GM04504 (cell line): Measurements from ENCODE around the gene GPR4.
"Not testable (repeated sequence)": the region's sequence is repeated elsewhere in the genome, so short reads cannot be mapped to it uniquely, and the experiment has no call there.

Source experiments
- DNase-seq: peaks from one replicate; pipeline ENCODE4 v3.0.0-alpha.2; 2012; ENCODE audit warnings: low read depth

GPR4 gene

DNA sequence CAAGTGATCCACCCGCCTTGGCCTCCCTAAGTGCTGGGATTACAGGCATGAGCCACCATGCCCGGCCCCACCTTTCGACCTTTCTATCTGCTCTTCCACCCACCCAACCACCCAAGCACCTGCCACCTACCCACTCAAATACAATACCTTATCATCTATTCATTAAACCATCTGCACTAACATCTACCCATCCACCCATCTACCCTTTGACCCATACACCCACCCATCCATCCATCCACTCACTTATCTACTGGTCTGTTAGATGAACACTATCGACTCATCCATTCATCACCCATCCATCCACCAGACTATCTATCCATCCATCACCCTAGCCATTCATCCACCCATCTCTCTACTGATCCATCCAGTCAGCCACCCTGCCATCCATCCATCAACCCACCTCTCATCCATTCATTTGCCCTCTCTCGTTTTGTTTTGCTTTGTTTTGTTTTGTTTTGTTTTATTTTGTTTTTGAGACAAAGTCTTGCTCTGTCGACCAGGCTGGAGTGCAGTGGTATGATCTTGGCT, 20.0 kb upstream of the GPR4 start:
- no peak for DNase-seq

DNA sequence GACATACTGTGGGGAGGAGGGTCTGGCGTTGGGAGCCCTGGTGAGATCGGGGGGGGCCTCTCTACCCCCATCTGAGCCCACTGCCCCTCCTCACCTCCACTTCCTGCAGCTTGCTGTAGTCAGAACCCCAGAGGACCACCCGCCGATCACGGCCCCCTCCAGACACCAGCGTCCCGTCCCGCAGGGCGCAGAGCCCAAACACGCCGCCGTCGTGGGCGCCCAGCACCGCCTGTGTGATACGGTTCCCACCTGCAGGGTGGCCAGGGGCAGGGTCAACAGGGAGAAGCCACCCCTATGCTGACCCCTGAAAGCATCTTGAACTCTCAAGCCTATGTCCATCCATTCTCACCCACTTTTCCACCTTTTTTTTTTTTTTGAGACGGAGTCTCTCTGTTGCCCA, 19.4 kb upstream of the GPR4 start:
- no peak for DNase-seq

DNA sequence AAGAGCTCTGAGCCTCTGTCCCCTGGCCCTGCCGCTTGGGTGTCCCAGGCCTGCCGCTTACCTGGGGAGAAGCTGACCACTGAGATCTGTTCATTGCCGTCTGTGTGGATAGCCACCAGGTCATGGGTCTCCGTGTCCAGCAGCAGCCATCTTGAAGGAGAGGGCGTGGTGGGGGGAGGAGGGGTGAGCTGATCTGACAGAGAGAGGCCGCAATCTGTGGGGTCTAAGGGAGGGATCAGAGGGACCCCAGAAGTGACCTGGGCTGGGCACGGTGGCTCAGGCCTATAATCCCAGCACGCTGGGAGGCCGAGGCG, 14.6 kb upstream of the GPR4 start:
- no peak for DNase-seq

DNA sequence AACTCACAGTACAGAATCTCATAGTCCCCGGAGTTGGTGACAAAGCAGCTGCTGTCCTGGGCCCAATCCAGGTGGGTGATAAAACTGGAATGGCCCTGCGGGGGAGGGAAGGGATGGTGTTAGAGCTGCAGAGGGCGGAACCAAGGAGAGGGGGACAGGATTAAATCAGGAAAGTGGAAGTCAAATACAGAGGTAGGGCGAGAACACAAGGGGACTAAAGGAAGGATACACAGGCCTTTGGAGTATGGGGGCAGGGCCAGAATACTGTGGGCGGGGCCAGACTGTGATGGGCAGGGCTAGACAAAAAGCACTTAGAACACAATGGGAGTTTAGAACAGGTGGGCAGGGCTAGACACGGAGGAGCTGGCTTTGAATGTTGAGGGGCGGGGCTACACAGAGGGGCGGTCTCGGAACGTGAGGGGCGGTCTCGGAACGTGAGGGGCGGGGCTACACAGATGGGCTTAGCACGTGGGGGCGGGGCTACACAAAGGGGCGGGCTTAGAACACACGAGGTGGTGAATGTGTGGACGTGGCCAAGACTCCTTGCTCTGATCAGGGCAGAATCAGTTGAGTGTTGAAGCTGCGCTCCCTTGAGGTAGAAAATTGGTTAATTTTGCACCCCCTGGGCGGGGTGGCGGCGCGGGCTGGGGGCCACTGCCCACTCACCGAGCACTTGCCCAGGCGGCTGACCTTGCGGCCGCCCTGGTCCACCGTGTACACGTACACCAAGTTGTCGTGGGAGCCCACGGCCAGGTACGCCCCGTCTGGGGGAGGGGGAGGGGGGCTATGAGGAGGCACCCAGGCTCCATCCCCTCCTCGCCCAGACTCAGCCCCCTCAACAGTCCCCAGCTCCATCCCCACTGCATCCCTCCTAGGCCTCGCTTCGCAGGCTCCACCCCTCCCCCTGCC, 14.0 kb upstream of the GPR4 start:
- DNase-seq: peak; percentile 38

DNA sequence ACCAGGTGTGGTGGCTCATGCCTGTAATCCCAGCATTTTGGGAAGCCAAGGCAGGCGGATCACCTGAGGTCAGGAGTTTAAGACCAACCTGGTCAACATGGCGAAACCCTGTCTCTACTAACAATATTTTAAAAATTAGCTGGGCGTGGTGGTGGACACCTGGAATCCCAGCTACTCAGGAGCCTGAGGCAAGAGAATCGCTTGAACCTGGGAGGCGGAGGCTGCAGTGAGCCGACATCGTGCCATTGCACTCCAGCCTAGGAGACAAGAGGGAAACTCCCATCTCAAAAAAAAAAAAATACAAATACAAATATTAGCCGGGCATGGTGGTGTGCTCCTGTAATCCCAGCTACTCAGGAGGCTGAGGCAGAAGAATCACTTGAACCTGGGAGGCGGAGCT, 13.0 kb upstream of the GPR4 start:
- not testable (repeated sequence) for DNase-seq

DNA sequence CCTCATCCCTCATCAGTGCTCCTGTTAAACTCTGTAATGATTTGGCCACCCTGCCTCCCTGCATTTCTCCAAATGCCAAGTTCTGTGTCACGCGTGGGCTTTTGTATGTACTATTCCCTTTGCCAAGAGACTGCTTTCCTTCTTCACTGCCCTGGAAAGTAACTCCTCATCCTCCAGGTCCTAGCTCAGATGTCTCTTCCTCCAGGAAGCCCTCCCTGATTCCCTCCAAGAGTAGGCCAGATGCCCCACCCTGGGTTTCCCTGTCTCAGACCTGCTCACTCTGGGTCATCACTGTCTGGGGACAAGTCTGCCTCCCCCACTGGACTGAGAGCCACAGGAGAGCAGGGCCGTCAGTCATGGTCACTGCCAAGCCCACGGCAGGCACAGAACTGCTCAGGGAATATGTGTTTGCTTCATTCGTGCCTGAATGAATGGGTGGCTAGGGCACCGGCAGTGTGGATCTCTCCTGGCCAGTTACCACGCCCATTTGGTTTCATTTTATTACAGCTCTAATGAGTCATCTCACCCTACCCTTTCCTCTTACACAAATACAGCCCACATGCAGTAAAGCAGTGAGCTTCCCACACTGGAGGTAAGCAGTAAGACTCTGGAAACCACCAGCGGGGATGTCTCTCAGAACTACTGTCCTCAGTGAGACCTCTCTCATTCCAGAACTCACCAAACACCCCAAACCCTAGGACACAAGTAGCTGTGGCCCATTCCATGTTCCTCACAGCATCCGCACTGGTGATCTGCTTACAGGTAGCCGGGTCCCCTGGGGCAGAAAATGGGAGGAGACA, 12.1 kb upstream of the GPR4 start:
- peak; percentile 87 for DNase-seq

DNA sequence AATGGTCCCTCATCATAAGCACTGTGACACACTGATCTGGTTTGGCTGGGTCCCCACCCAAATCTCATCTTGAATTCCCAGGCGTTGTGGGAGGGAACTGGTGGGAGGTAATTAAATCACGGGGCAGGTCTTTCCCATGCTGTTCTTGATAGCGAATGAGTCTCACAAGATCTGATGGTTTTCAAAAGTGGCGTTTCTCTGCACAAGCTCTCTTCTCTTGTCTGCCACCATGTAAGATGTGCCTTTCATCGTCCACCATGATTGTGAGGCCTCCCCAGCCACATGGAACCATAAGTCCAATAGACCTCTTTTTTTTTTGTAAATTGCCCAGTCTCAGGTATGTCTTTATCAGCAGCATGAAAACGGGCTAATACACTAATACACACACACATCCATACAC, 6.9 kb upstream of the GPR4 start:
- no peak for DNase-seq

DNA sequence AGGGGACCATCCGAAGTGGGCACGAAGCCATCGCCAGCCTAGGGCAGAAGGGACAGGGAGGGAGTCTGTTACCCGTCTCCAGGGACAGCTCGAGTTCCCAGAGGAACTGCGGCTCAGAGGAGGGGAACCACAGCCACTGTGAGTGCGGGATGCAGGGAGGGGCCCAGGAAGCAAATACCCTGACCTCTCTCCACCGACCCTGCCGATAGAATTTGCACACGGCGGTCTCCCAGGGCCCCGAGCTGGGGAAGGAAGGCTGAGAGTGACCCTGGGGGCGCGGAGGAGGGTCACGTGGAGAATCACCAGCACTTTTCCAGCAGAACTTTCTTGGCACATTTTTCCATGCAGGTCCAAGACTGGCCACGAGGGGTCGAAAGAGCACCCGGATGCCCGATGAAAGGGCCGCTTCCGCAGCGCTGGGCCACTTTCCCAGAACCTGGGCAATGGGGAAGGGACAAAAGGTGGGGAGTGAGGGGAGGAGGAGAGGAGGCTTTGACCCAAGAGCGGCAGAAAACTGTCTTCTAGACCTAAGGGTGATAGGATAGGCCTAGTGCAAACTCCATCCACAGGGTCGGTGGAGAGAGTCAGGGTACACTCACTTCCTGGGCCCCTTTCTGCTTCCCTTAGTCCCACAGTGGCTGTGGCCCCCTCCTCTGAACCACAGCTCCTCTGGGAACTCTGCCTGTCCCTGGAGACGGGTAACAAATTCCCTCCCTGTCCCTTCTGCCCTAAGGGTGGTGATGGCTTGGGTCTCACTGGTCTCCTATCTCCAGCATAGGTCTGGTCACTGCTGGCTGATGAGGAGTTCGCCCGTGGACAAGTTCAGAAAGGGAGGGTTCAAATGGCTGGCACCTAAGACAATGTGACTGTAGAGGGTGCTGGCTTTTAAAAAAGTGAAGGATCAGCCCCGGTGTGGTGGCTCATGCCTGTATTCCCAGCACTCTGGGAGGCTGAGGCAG, 5.3 kb upstream of the GPR4 start:
- peak; percentile 32 for DNase-seq

DNA sequence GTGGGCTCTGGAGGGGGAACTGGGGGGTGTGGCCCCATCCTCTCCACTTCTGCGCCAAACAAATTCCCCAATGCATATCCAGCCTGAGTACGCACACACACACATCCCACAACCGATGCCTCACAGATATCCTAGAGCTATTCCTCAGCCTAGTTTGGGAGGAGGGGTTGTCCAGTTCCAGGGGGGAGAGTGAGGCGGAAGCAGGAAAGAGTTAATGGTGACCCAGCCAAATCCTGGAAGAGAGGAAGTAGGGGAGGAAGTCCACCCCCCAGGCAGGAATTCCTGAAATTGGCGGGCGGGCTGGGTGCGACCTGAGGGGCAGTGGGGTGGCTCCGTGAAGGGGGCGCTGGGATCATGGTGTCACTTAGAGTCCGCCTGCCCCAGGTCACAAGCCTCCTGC, 897 bp downstream of the GPR4 start:
- DNase-seq: no peak

DNA sequence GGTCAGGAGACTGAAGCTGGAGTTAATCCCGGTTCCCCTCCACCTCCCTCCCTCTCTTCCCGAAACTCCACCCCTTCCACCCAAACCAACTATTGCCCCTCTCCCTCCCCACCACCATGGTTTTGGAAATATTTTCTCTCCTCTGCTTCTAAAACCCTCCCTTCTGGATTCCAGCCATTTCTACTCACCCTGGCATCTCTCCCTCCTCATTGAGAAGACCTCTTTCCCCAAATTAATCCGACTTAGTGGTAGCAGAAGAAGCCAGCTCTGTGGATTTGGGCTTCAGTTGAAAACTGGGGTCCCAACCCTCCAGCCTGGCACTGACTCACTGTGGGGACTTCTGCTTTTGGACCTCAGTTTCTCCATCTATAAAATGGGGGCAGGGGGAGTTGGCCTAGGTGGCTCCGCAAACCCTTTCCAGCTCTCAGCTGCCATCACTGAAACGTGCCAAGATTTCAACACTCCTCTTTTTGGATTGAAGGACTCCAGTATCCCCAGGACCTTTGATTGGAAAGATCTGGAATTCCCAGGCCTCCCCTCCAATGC, 1.6 kb downstream of the GPR4 start:
- no peak for DNase-seq

DNA sequence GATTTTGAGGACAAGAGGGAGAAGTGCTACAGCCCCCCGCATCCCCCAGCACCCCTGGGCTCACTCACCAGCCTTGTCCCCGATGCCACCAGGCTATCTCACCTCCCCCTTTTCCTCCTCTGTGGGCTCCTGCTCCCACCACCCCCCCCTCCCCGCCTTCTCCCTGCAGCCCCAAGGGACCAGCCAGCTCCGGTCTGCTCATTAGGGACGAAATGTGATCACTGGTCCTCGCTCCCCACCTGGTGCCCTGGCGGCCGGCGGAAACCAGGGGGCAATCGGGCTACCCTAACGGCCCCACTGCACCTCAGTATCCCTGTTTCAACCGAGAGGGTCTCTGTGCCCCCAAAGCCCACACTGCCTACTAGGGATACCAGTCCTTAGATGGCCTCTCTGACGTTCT, 2.7 kb downstream of the GPR4 start:
- DNase-seq: no peak

DNA sequence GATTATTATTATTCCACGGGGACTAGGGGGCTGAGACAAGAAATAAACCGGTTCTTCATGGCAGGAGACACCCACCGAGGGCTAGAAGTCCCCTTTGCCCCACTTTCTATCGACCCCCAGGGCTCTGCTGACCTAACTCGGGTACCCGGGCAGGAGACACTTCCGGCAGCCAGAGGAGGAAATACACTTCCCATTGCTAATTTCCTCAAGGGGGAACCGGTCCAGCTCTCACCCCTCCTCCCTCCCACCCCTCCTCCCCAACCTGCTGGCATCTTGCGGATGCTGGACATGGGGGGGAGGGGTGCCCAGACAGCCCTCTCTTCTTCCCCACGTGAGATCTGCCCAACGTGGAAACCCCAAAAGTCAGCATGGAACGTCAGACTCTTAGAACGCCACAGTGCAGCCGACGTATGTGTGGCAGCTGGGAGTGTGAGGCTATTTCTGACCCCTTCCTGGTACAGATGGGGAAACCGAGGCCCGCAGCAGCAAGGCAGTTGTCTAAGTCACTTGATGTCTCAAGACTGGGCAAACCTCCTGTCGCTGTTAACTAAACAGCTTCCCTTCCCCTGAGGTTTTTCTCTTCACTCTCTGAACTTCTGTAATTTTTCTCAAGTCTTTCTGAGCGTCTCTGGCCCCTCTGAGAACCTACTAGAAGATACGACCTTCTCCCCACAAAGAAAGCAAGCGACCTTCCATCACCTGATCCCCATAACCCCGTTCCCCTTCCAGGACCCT, 3.6 kb downstream of the GPR4 start:
- DNase-seq: no peak

DNA sequence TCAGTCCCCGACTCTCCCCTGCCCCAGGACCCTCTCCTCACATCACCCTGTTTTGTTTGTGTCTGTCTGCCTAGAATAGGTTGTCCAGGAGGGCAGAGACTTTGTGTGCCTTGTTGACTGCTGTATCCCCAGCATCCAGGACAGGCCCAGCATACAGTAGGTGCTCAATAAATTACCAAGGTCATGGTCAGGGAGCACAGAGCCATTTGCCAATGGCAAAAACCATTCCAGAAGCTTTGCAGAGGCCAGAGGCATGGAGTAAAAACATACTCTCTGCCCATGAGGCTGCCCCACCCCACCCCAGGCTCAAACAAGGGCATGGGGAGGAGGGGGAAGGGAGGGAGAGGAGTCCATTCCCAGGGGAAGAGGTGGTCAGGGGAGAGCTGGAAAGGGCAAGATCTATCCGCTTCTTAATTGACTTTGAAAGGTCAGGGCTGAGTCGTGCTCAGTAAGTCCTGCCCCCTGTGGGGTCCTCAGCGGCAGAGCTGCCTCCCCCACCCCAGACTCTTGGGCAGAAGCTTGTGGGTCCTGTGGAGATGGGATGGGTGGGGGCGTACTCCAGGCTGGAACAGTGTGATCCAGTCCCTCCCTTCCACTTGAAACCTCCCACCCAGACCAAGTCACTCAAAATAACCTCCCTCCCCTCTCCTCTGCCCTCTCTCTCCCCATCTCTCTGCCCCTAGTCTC, 4.4 kb downstream of the GPR4 start:
- DNase-seq: no peak

DNA sequence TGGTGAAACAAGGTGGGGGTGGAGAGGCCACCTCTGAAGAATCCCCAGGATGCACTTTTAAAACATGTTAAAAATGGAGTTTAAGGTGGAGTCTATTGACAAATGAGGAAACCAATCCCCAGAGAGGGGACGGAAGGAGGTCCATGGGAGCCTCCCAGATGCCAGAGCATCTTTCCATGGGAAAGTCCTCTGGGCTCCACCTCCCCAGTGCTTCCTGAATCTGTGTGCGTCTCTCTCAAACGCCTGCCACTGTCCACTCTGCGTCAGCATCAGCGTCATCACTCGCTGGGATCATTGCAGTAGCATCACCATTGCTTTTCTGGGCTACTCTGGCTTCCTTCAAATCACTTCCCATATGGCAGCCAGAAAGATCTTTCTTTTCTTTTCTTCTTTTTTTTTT, 6.2 kb downstream of the GPR4 start:
- no peak for DNase-seq

DNA sequence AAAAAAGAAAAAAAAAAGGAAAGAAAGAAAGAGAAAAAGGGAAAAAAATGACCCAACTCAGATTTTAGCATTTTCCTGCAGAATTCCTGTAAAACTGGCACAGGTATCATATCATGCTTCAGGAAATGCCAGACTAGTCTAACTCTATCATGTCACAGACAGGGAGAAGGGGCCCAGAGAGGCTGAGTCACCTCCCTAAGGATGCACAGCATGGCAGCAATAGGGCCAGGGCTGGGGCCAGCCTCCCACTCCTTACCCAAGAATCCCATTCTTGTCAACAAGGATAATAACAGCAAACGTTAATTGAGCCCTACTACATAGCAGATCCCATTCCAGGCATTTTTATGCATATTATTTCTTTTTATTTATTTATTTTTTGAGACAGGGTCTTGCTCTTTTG, 8.5 kb downstream of the GPR4 start:
- DNase-seq: no peak

DNA sequence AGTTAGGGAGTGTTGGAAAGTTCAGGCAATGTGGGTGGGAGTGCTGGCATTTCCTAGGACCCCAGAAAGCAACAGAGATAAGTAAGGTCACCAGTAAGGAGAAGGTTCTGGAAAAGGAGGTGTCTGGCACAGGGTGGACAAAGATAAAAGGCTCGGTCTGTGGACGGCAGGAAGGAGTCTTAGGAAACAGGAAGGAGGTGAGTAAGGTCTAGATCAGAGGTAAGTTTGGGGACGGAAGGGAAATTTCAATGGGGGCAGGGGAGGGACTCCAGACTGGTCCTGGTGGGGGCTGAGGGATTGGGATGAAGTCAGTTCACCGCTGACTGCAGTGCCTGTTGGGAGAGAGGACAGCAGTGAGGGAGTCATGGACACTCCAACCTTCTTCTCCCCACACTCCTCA, 9.6 kb downstream of the GPR4 start:
- no peak for DNase-seq

DNA sequence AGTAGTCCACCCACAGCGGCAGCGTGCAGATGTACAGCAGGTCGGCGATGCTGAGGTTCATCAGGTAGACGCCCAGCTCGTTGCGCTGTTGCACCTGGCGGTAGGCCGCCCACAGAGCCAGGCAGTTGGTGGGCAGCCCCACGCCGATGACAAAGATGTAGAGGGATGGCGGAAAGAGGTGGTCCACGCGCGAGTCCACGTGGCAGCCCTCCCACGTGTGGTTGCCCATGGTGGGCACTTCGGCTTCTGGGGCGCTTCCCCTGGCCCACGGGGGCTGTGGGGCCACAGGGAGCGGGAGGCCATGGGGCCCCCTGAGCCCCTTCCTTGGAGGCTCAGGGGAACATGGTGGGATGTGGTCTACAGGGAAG, 10.4 kb downstream of the GPR4 start:
- DNase-seq: no peak

DNA sequence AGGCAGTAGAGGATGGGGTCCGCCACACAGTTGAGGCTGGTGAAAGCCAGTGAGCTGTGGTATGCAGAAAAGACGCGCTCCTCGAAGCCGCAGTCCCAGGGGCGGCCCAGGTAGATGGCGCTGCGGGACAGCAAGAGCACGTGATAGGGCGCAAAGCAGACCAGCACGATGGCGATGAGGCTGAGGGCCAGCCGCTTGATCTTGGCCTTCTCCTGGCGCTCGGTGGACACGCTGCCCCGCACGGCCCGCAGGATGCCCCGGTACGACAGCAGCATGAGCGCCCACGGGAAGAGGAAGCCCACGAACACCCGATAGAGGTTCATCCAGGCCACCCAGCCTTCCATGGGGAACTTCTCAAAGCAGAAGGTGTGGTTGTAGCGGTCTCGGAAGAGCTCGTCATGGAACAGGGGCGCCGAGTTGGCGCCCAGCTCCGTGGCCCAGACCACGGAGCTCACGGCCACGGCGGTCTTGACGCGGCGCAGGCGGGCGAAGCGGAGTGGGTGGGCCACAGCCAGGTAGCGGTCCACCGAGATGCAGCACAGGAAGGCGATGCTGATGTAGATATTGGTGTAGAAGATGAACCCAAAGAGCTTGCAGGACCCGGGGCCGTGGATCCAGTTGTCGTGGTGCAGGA, 10.9 kb downstream of the GPR4 start:
- DNase-seq: no peak

DNA sequence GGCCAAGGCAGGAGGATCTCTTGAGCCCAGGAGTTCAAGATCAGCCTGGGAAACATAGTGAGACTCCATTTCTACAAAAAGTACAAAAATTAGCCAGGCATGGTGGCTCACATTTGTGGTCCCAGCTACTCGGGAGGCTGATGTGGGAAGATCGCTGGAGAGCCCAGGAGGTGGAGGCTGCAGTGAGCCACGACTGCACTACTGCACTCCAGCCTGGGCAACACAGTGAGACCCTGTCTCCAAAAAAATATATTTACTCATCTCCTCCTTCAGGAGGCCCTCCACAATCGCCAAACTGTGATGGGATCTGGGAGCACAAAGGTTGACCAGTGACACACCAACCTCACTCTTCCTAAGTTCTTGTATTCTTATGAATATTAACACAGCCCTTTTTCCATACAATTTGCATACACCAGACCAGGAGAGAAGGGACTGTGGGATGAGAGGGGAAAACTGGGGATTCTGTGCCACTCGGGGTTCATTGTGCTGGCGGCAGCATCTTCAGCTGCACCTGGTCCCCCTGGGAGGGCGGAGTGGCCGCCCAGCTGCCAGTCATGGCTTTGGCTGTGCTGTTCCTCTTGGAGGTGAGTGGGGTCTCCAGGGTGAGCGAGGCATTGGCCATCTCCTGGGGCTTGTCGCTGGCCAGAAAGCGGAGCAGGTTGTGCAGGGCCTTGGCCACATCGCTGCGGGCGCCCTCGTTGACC, 11.6 kb downstream of the GPR4 start:
- no peak for DNase-seq
